OCI-LY7 (cell line): ENCODE measurements around the gene SOWAHD.

Experiments used
- CTCF ChIP-seq: fragments of 200-600 bp; sonication (generic); conservative IDR thresholded peaks from 2 replicates; pipeline ENCODE4 v1.5.1; 2014; ENCODE audit warnings: mild to moderate bottlenecking, antibody characterized with exemption, low read length, moderate library complexity, mixed read lengths
- EZH2phosphoT487 ChIP-seq: fragments of 200-600 bp; sonication (generic); IDR thresholded peaks from 2 replicates; pipeline ENCODE4 v1.6.1; 2018; ENCODE audit warnings: low read depth, borderline replicate concordance, mild to moderate bottlenecking, mixed run types, antibody characterized with exemption, low read length, moderate library complexity, mixed read lengths

- TF ChIP-seq CTCF (no peak), EZH2phosphoT487 (no peak)
These were observed 5.5 kb downstream of the SOWAHD start for GRCh38 chrX:119763836-119764387.
